ENCODE measurements around the gene CWF19L2. TPM values are rescaled to one million over a fixed set of nuclear protein-coding genes. Genes with fewer than 3 reads are reported as not detected.

The CWF19L2 gene
- total and polyA plus RNA-seq, 2 experiments from 2014 or later: 4.5 to 9.2 TPM

GRCh38 chr11:107331728-107332127, 125.9 kb downstream of the CWF19L2 start:
- no peaks in the 10 kb centered on the region for H3K4me1 ChIP-seq (ENCODE audit: low read depth)
- no peak overlapping the region for H3K27ac ChIP-seq
- no peaks in the 10 kb centered on the region for H3K9me3 ChIP-seq (ENCODE audit: low read depth)
- H3K36me3 ChIP-seq: no peaks in the 10 kb centered on the region
- DNase-seq (ENCODE audit: low read depth in 1 of 2, low spot score in 1 of 2): no peak
- no peak for TF ChIP-seq CTCF (IDR thresholded peaks at IDR 0.05; ENCODE audit: low read depth, low read length)
- no peaks in the 10 kb centered on the region for H3K27me3 ChIP-seq
- no peak overlapping the region for H3K4me3 ChIP-seq

GRCh38 chr11:107329164-107329563, 128.5 kb downstream of the CWF19L2 start:
- DNase-seq (ENCODE audit: low read depth in 1 of 2, low spot score in 1 of 2): no peak
- Histone ChIP-seq H3K36me3 (no peaks in the 10 kb centered on the region), H3K4me3 (no peak overlapping the region), H3K27ac (no peak overlapping the region), H3K9me3 (ENCODE audit: low read depth) (no peaks in the 10 kb centered on the region), H3K27me3 (no peaks in the 10 kb centered on the region), H3K4me1 (ENCODE audit: low read depth) (no peaks in the 10 kb centered on the region)
- TF ChIP-seq CTCF (IDR thresholded peaks at IDR 0.05; ENCODE audit: low read depth, low read length): no peak

- Histone ChIP-seq H3K27me3 (no peaks in the 10 kb centered on the region), H3K4me1 (ENCODE audit: low read depth) (no peaks in the 10 kb centered on the region), H3K4me3 (no peak overlapping the region), H3K27ac (no peak overlapping the region), H3K36me3 (no peaks in the 10 kb centered on the region), H3K9me3 (ENCODE audit: low read depth) (no peaks in the 10 kb centered on the region)
- no peak for TF ChIP-seq CTCF (IDR thresholded peaks at IDR 0.05; ENCODE audit: low read depth, low read length)
- DNase-seq (ENCODE audit: low read depth in 1 of 2, low spot score in 1 of 2): no peak
Measured at GRCh38 chr11:107316426-107316825, 141.2 kb downstream of the CWF19L2 start.

GRCh38 chr11:107307991-107308390, 149.6 kb downstream of the CWF19L2 start:
- H3K36me3 ChIP-seq: no peaks in the 10 kb centered on the region
- no peak overlapping the region for H3K4me3 ChIP-seq
- H3K27me3 ChIP-seq: no peaks in the 10 kb centered on the region
- H3K4me1 ChIP-seq (ENCODE audit: low read depth): no peaks in the 10 kb centered on the region
- no peak overlapping the region for H3K27ac ChIP-seq
- H3K9me3 ChIP-seq (ENCODE audit: low read depth): no peaks in the 10 kb centered on the region
- DNase-seq (ENCODE audit: low read depth in 1 of 2, low spot score in 1 of 2): no peak
- TF ChIP-seq CTCF (IDR thresholded peaks at IDR 0.05; ENCODE audit: low read depth, low read length): no peak

- Histone ChIP-seq H3K4me1 (ENCODE audit: low read depth) (no peaks in the 10 kb centered on the region), H3K27me3 (no peaks in the 10 kb centered on the region), H3K9me3 (ENCODE audit: low read depth) (no peaks in the 10 kb centered on the region), H3K4me3 (no peak overlapping the region), H3K36me3 (peaks cover 5% of the 10 kb centered on the region), H3K27ac (no peak overlapping the region)
- no peak for TF ChIP-seq CTCF (IDR thresholded peaks at IDR 0.05; ENCODE audit: low read depth, low read length)
- DNase-seq (ENCODE audit: low read depth in 1 of 2, low spot score in 1 of 2): no peak
Measured at GRCh38 chr11:107301878-107302277, 155.7 kb downstream of the CWF19L2 start.
